A549 (cell line): Measurements from ENCODE around the gene ZNF316. TPM values are rescaled to one million over a fixed set of nuclear protein-coding genes. Genes with fewer than 3 reads are reported as not detected.

Experiments
- ATAC-seq, 2 experiments: fragments of 200-7000 bp in 1 of 2; fragments of >200 bp in 1 of 2; cut with Nextera tagmentation in 1 of 2; cut with Tn5 transposase in 1 of 2; 3 replicates each; pipeline versions ENCODE4 v1.8.0 to v1.9.1; 2018 to 2020; ENCODE audit warnings: mild to moderate bottlenecking in 1 of 2, moderate library complexity in 1 of 2
- CTCF ChIA-PET: fragments of 300-600 bp; sonication (Branson Sonifier 250); formaldehyde crosslinking; extraction: SDS; loops from one replicate; lab custom pipeline; 2021; ENCODE audit warnings: antibody characterized with exemption, inconsistent platforms; lab: Yijun Ruan, JAX
- POLR2A ChIA-PET: fragments of 350-600 bp; formaldehyde crosslinking; extraction: SDS; loops from one replicate; lab custom pipeline; 2021; ENCODE audit warnings: antibody characterized with exemption, inconsistent platforms; lab: Yijun Ruan, JAX
- DNase-seq, 2 experiments: peaks; one replicate each; pipeline versions ENCODE4 v3.0.0 to v3.0.0-alpha.2; 2011 to 2016; ENCODE audit warnings: low read depth in 1 of 2, low spot score in 1 of 2
- FAIRE-seq: peaks from 2 replicates; lab custom pipeline; 2011; peaks lifted over from hg19 to GRCh38; lab: Jason Lieb, UNC
- H3K27ac ChIP-seq, 2 experiments: fragments of >200 bp; sonication (Bioruptor Twin); formaldehyde crosslinking; 3 replicates each; pipeline ENCODE4 v1.5.1; 2016 to 2017
- H3K4me1 ChIP-seq: fragments of >200 bp; sonication (Bioruptor Twin); formaldehyde crosslinking; 3 replicates; pipeline ENCODE4 v1.6.1; 2016
- H3K4me2 ChIP-seq: fragments of >200 bp; sonication (Bioruptor Twin); formaldehyde crosslinking; 3 replicates; pipeline ENCODE4 v1.6.1; 2016
- H3K4me3 ChIP-seq: fragments of >200 bp; sonication (Bioruptor Twin); formaldehyde crosslinking; 3 replicates; pipeline ENCODE4 v1.5.1; 2016
- H3K9me3 ChIP-seq: fragments of >200 bp; sonication (Bioruptor Twin); formaldehyde crosslinking; 3 replicates; pipeline ENCODE4 v1.6.1; 2016
- BCL3 ChIP-seq: fragments of >200 bp; sonication (Bioruptor Twin); formaldehyde crosslinking; IDR thresholded peaks from 3 replicates; pipeline ENCODE4 v1.6.1; 2016
- BHLHE40 ChIP-seq: IDR thresholded peaks from 2 replicates; pipeline ENCODE4 v1.6.1; 2012; ENCODE audit warnings: low read depth, low read length, inconsistent platforms
- EHMT2 ChIP-seq: fragments of 200-600 bp; sonication (generic); IDR thresholded peaks from 2 replicates; pipeline ENCODE4 v1.6.1; 2016; ENCODE audit warnings: antibody characterized with exemption, low read depth, mild to moderate bottlenecking, moderate library complexity
- EP300 ChIP-seq, 2 experiments: fragments of >200 bp; sonication (Bioruptor Twin); formaldehyde crosslinking; IDR thresholded peaks; 2 replicates in 1 of 2; 3 replicates in 1 of 2; pipeline ENCODE4 v1.6.1; 2016 to 2017
- ESRRA ChIP-seq: fragments of 150-350 bp; IDR thresholded peaks from 2 replicates; pipeline ENCODE4 v1.6.1; 2014; ENCODE audit warnings: mild to moderate bottlenecking, low read length, borderline replicate concordance
- FOXS1 ChIP-seq: fragments of 250-450 bp; sonication (Bioruptor Pico); IDR thresholded peaks from 2 replicates; pipeline ENCODE4 v1.5.0; 2020; ENCODE audit warnings: mild to moderate bottlenecking, moderate library complexity
- GATA3 ChIP-seq: IDR thresholded peaks from 2 replicates; pipeline ENCODE4 v1.6.1; 2012; ENCODE audit warnings: borderline replicate concordance
- HDAC2 ChIP-seq: fragments of 200-600 bp; sonication (generic); IDR thresholded peaks from 2 replicates; pipeline ENCODE4 v1.6.1; 2016
- HOXA7 ChIP-seq: fragments of 250-450 bp; sonication (Bioruptor Pico); IDR thresholded peaks from 2 replicates; pipeline ENCODE4 v1.5.0; 2020; ENCODE audit warnings: mild to moderate bottlenecking, moderate library complexity
- MAZ ChIP-seq: fragments of 150-350 bp; IDR thresholded peaks from 2 replicates; pipeline ENCODE4 v1.6.1; 2014; ENCODE audit warnings: antibody characterized with exemption, low read depth, low read length, borderline replicate concordance
- MYC ChIP-seq: IDR thresholded peaks from 2 replicates; pipeline ENCODE4 v1.6.1; 2012; ENCODE audit warnings: mild to moderate bottlenecking, inconsistent platforms, low read length, improper control_type of control experiment, borderline replicate concordance
- NPAS2 ChIP-seq: fragments of 250-450 bp; sonication (Bioruptor Pico); IDR thresholded peaks from 2 replicates; pipeline ENCODE4 v1.8.0; 2022; ENCODE audit warnings: mild to moderate bottlenecking, moderate library complexity, borderline replicate concordance
- PHF8 ChIP-seq: fragments of 200-600 bp; sonication (generic); IDR thresholded peaks from 2 replicates; pipeline ENCODE4 v1.6.1; 2016; ENCODE audit warnings: low read depth, mild to moderate bottlenecking, antibody characterized with exemption, moderate library complexity, borderline replicate concordance
- POLR2AphosphoS2 ChIP-seq: conservative IDR thresholded peaks from 2 replicates; pipeline ENCODE4 v1.6.1; 2012; ENCODE audit warnings: low read length, improper control_type of control experiment, inconsistent platforms
- SMC3 ChIP-seq: fragments of >200 bp; sonication (Bioruptor Twin); formaldehyde crosslinking; IDR thresholded peaks from 3 replicates; pipeline ENCODE4 v1.6.1; 2018; ENCODE audit warnings: inconsistent platforms
- TFCP2L1 ChIP-seq: fragments of 250-450 bp; sonication (Bioruptor Pico); IDR thresholded peaks from 2 replicates; pipeline ENCODE4 v1.5.0; 2021; ENCODE audit warnings: mild to moderate bottlenecking
- TP53 ChIP-seq: fragments of 250-450 bp; sonication (Bioruptor Pico); IDR thresholded peaks from 2 replicates; pipeline ENCODE4 v1.5.0; 2021; ENCODE audit warnings: mild to moderate bottlenecking, moderate library complexity
- WGBS: methylation state at CpG from one replicate; pipeline ENCODE4 v1.1.6; 2017; ENCODE audit errors: missing lambda C conversion rate; 5-methylcytosine and 5-hydroxymethylcytosine counted together
- polyA plus RNA-seq, 4 experiments: library from polyadenylated mRNA; depleted of rRNA in 3 of 4; stranded (reverse); fragments of >200 nt; fragmentation: RNase III in 1 of 4; extraction: RNeasy Plus Mini Kit Qiagen cat#74134 plus additional on column Dnase treatment in 1 of 4; gene quantifications; 2 replicates in 3 of 4; 3 replicates in 1 of 4; pipeline ENCODE4 v1.2.3, GENCODE V29; 2011 to 2017
- TF ChIP-seq, protein P1 (sequence below): fragments of >200 bp; sonication (Bioruptor Twin); formaldehyde crosslinking; IDR thresholded peaks from 3 replicates; pipeline ENCODE4 v1.5.1; 2016
- TF ChIP-seq, protein P2 (sequence below): fragments of 250-450 bp; sonication (Bioruptor Pico); IDR thresholded peaks from 2 replicates; pipeline ENCODE4 v1.5.0; 2021; ENCODE audit warnings: mild to moderate bottlenecking, moderate library complexity, borderline replicate concordance
- TF ChIP-seq, protein P3 (sequence below): IDR thresholded peaks from 2 replicates; pipeline ENCODE4 v1.6.1; 2012
- TF ChIP-seq, protein P4 (sequence below): fragments of 250-450 bp; sonication (Bioruptor Pico); IDR thresholded peaks from 2 replicates; pipeline ENCODE4 v1.5.0; 2020; ENCODE audit warnings: low read depth, mild to moderate bottlenecking, moderate library complexity
- TF ChIP-seq, protein P5 (sequence below): IDR thresholded peaks from 2 replicates; pipeline ENCODE4 v1.6.1; 2012; ENCODE audit warnings: low read depth, borderline replicate concordance

ZNF316 gene
- polyA plus RNA-seq, 2 of the 4 experiments (the other 2 are of a cell fraction): 7.5 to 21.2 TPM

DNA sequence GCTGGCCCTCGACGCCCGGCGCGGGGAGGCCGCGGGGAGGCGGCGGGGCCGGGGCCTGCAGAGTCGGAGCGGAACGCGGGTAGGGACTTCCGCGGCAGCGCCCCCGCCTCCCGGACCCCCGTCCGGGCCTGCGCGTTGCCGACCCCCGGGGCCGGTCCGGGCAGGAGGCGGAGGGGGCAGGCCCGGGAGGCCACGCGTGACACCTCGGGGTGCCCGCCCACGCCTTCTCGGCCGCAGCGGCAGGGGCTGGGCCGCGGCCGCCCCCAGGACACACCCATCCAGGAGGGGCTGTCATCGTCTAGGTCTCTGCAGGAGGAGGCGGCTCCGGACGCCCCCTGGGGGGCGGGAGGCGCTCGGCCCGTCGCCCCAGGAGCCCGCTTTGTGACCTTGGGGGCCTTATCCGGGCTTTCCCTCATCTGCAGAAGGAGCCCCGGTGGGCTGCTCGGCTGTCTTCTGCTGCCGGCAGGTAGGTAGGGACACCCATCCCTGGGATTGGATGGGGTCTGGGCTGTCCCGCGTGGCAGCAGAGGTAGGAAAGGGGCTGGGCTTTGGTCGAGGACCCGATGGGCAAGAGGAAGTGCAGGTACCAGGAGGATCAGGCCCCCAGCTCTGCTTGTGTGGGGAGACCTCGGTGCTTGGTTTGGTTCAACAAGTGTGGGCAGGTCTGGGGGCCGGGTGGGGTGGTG, 569 bp downstream of the ZNF316 start:
- peak; percentile 65 to 83 for ATAC-seq
- Histone ChIP-seq H3K4me2 (peak overlapping the region; percentile 97), H3K27ac (peak overlapping the region; percentile 94 to 97)
- TF ChIP-seq, protein P1, sequence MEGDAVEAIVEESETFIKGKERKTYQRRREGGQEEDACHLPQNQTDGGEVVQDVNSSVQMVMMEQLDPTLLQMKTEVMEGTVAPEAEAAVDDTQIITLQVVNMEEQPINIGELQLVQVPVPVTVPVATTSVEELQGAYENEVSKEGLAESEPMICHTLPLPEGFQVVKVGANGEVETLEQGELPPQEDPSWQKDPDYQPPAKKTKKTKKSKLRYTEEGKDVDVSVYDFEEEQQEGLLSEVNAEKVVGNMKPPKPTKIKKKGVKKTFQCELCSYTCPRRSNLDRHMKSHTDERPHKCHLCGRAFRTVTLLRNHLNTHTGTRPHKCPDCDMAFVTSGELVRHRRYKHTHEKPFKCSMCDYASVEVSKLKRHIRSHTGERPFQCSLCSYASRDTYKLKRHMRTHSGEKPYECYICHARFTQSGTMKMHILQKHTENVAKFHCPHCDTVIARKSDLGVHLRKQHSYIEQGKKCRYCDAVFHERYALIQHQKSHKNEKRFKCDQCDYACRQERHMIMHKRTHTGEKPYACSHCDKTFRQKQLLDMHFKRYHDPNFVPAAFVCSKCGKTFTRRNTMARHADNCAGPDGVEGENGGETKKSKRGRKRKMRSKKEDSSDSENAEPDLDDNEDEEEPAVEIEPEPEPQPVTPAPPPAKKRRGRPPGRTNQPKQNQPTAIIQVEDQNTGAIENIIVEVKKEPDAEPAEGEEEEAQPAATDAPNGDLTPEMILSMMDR: peak; percentile 32; the same call in 2 of the 3 replicates
- no peak for TF ChIP-seq BHLHE40
- TF ChIP-seq, protein P2, sequence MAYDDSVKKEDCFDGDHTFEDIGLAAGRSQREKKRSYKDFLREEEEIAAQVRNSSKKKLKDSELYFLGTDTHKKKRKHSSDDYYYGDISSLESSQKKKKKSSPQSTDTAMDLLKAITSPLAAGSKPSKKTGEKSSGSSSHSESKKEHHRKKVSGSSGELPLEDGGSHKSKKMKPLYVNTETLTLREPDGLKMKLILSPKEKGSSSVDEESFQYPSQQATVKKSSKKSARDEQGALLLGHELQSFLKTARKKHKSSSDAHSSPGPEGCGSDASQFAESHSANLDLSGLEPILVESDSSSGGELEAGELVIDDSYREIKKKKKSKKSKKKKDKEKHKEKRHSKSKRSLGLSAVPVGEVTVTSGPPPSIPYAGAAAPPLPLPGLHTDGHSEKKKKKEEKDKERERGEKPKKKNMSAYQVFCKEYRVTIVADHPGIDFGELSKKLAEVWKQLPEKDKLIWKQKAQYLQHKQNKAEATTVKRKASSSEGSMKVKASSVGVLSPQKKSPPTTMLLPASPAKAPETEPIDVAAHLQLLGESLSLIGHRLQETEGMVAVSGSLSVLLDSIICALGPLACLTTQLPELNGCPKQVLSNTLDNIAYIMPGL (CRISPR knock-in tag): no peak
- TF ChIP-seq MAZ: no peak
- TF ChIP-seq, all 56 proteins: peak for 1
- peaks cover 13% of the 10 kb centered on the region; the same call in 2 of the 3 replicates for H3K4me1 ChIP-seq
- peak overlapping the region; percentile 100 for H3K4me3 ChIP-seq
- DNase-seq (peak; percentile 29 to 72), FAIRE-seq (no peak)
- ChIA-PET POLR2A (no interaction called here), CTCF (interaction anchor here (0.6 to 1.4 kb wide), 3 partner anchors 48 to 144 kb away, joined by 3 to 5 read pairs (median 3); partner anchors contain the start of gene INTS15)
- H3K9me3 ChIP-seq: no peaks in the 10 kb centered on the region
- 20% methylated on average over 4 of the region's 60 CpGs for WGBS

DNA sequence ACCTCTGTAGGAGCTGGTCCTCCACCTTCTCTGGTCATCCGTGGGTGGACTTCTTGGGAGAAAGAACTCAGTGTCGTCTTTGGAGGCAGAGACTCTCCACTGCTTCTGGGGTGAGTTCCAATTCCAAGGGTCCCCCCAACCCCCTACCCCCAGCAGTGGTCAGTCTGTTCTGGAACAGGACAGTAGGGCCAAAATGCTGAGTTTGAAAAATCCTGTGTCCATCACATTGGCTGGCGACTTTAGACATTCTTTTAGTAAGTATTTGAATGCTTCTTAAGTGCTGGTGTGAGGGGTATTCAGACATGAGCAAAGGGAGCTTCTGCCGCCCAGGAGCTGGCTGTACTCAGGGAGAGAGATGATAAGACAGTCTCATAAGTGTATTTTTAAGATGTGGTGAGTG, 1.9 kb downstream of the ZNF316 start:
- DNase-seq (no peak), FAIRE-seq (no peak), ATAC-seq (no peak)
- ChIA-PET POLR2A (no interaction called here), CTCF (interaction anchor here (0.6 to 1.4 kb wide), 3 partner anchors 12 to 55 kb away, joined by 3 to 5 read pairs (median 3); partner anchors contain the start of gene INTS15)
- peaks cover 13% of the 10 kb centered on the region; the same call in 2 of the 3 replicates for H3K4me1 ChIP-seq
- no peak overlapping the region for H3K4me3 ChIP-seq
- H3K27ac ChIP-seq: no peak overlapping the region
- H3K4me2 ChIP-seq: peak overlapping the region; percentile 97
- TF ChIP-seq, protein P3, sequence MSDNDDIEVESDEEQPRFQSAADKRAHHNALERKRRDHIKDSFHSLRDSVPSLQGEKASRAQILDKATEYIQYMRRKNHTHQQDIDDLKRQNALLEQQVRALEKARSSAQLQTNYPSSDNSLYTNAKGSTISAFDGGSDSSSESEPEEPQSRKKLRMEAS: no peak
- TF ChIP-seq EP300 (IDR thresholded peaks at IDR 0.05) (no peak), FOXS1 (CRISPR knock-in tag) (no peak), TP53 (CRISPR knock-in tag) (no peak), POLR2AphosphoS2 (no peak), EHMT2 (no peak), SMC3 (no peak), GATA3 (no peak), BCL3 (no peak), TFCP2L1 (no peak), NPAS2 (CRISPR knock-in tag) (no peak), PHF8 (no peak), MYC (no peak), HOXA7 (no peak), HDAC2 (no peak), ESRRA (no peak)
- TF ChIP-seq, protein P4, sequence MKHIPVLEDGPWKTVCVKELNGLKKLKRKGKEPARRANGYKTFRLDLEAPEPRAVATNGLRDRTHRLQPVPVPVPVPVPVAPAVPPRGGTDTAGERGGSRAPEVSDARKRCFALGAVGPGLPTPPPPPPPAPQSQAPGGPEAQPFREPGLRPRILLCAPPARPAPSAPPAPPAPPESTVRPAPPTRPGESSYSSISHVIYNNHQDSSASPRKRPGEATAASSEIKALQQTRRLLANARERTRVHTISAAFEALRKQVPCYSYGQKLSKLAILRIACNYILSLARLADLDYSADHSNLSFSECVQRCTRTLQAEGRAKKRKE (CRISPR knock-in tag): no peak
- TF ChIP-seq, protein P5, sequence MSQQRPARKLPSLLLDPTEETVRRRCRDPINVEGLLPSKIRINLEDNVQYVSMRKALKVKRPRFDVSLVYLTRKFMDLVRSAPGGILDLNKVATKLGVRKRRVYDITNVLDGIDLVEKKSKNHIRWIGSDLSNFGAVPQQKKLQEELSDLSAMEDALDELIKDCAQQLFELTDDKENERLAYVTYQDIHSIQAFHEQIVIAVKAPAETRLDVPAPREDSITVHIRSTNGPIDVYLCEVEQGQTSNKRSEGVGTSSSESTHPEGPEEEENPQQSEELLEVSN: no peak
- TF ChIP-seq, protein P2 (CRISPR knock-in tag): no peak
- H3K9me3 ChIP-seq: no peaks in the 10 kb centered on the region
- 92% methylated on average over 4 of the region's 4 CpGs for WGBS
